H1 (cell line): ENCODE data around the gene ISLR2. TPM values are rescaled to one million over a fixed set of nuclear protein-coding genes. Genes with fewer than 3 reads are reported as not detected.

Experiments
- CHD7 ChIP-seq: fragments of 300-600 bp; sonication (generic); IDR thresholded peaks from 2 replicates; pipeline ENCODE4 v1.7.1; 2012; ENCODE audit warnings: low read length, moderate library complexity, mild to moderate bottlenecking, inconsistent platforms; ENCODE audit not compliant: insufficient replicate concordance
- polyA plus RNA-seq, 7 experiments: library from polyadenylated mRNA; depleted of rRNA in 3 of 7; stranded (reverse) in 5 of 7; unstranded in 2 of 7; fragments of >200 nt in 5 of 7; fragments of 200-250 nt in 2 of 7; gene quantifications; 1 replicate in 5 of 7; 2 replicates in 1 of 7; 4 replicates in 1 of 7; pipeline versions ENCODE4 v1.2.1 to v1.2.3, GENCODE V29; 2011 to 2013; ENCODE audit warnings: missing spikeins in 2 of 7, mixed read lengths in 2 of 7
- total RNA-seq: library from RNA; stranded (reverse); fragmentation: NEBNext Ultra II Directional; extraction: Animal tissue kit (Norgen Biotek cat#: 25700); gene quantifications from 2 replicates; pipeline ENCODE4 v1.2.1, GENCODE V29; 2021

Gene ISLR2
- total and polyA plus RNA-seq, 2 of the 8 experiments (the other 6 are each of a cell fraction or from before 2014, with no cell fraction given): 0.47 to 0.58 TPM

GRCh38 chr15:74159773-74160172 is 29.4 kb downstream of the ISLR2 start (continued):
- no peak for TF ChIP-seq CHD7
